Measurements from ENCODE around the gene TBC1D10A. TPM values are rescaled to one million over a fixed set of nuclear protein-coding genes. Genes with fewer than 3 reads are reported as not detected.

TBC1D10A gene
- polyA plus RNA-seq, 1 of the 3 experiments (the other 2 are of a cell fraction): 15.3 TPM

GRCh38 chr22:30337461-30337778, 10.7 kb upstream of the TBC1D10A start:
- ChIA-PET CTCF (interaction anchor here (1.3 kb wide), 1 partner anchor 9 kb away, joined by 4 read pairs; no protein-coding TSS in a partner anchor), POLR2A (interaction anchor here (1.3 kb wide), 1 partner anchor 19 kb away, joined by 3 read pairs; the partner anchor contains the start of genes CCDC157 and SF3A1)
- Histone ChIP-seq H3K9ac (no peak overlapping the region), H3K27ac (ENCODE audit: low read depth in 2 of 2, low read length in 1 of 2) (no peak overlapping the region), H3K79me2 (ENCODE audit: insufficient read depth) (no peaks in the 10 kb centered on the region), H3K9me3 (no peaks in the 10 kb centered on the region), H2AFZ (ENCODE audit: low read depth) (no peak overlapping the region), H3K27me3 (ENCODE audit: insufficient read depth) (no peaks in the 10 kb centered on the region), H4K20me1 (ENCODE audit: insufficient read depth) (no peaks in the 10 kb centered on the region), H3K4me1 (ENCODE audit: control insufficient read depth in 1 of 2, insufficient read depth in 2 of 2, low read depth in 1 of 2, low read length in 1 of 2) (no peaks in the 10 kb centered on the region), H3K4me3 (ENCODE audit: low read depth in 2 of 2, low read length in 1 of 2) (no peak overlapping the region), H3K36me3 (replicated peaks in 1 of 2; ENCODE audit: control insufficient read depth in 1 of 2, insufficient read depth in 2 of 2, low read length in 1 of 2) (peaks cover 56 to 93% of the 10 kb centered on the region in 2 experiments), H3K4me2 (no peak overlapping the region), H3F3A (replicated peaks; ENCODE audit: insufficient read depth) (peaks cover 5% of the 10 kb centered on the region), H3K9me2 (no peaks in the 10 kb centered on the region)
- TF ChIP-seq SMC3 (IDR thresholded peaks at IDR 0.05; ENCODE audit: low read depth, low read length) (no peak), EZH2phosphoT487 (IDR thresholded peaks at IDR 0.05; ENCODE audit: borderline replicate concordance, low read depth) (no peak), ZBTB33 (IDR thresholded peaks at IDR 0.05; ENCODE audit: borderline replicate concordance, low read depth) (no peak), ELF1 (IDR thresholded peaks at IDR 0.05) (no peak), USF2 (IDR thresholded peaks at IDR 0.05; ENCODE audit: borderline replicate concordance, low read depth, low read length) (no peak), EP300 (IDR thresholded peaks at IDR 0.05; ENCODE audit: borderline replicate concordance in 1 of 2, low read depth in 1 of 2, low read length in 1 of 2) (no peak), FOSL2 (IDR thresholded peaks at IDR 0.05; ENCODE audit: borderline replicate concordance, low read depth) (no peak)
- 84% methylated on average over 8 of the region's 8 CpGs for WGBS (ENCODE audit: low lambda C conversion rate)
- DNase-seq: no peak

- no peaks in the 10 kb centered on the region for H3K79me2 ChIP-seq (ENCODE audit: insufficient read depth)
- no peaks in the 10 kb centered on the region for H3K9me2 ChIP-seq
- TF ChIP-seq MXI1 (IDR thresholded peaks at IDR 0.05; ENCODE audit: low read depth, low read length) (no peak), ELF1 (IDR thresholded peaks at IDR 0.05) (no peak), RAD21 (IDR thresholded peaks at IDR 0.05; ENCODE audit: low read length) (no peak), FOXJ3 (CRISPR knock-in tag; IDR thresholded peaks at IDR 0.05) (no peak), IRF3 (IDR thresholded peaks at IDR 0.05; ENCODE audit: low read depth, low read length) (no peak), NFIC (IDR thresholded peaks at IDR 0.05; ENCODE audit: borderline replicate concordance) (no peak)
- no peak overlapping the region for H3K9ac ChIP-seq
- H3F3A ChIP-seq (replicated peaks; ENCODE audit: insufficient read depth): peaks cover 5% of the 10 kb centered on the region
- ChIA-PET POLR2A (interaction anchor here (1.3 kb wide), 1 partner anchor 20 kb away, joined by 3 read pairs; the partner anchor contains the start of genes CCDC157 and SF3A1), CTCF (interaction anchor here (0.8 to 2.4 kb wide), 3 partner anchors 9 to 49 kb away, joined by 3 to 15 read pairs (median 4); no protein-coding TSS in a partner anchor)
- H3K27me3 ChIP-seq (ENCODE audit: insufficient read depth): no peaks in the 10 kb centered on the region
- no peak for DNase-seq
- peaks cover 54 to 93% of the 10 kb centered on the region in 2 experiments for H3K36me3 ChIP-seq (replicated peaks in 1 of 2; ENCODE audit: control insufficient read depth in 1 of 2, insufficient read depth in 2 of 2, low read length in 1 of 2)
- H3K4me3 ChIP-seq (ENCODE audit: low read depth in 2 of 2, low read length in 1 of 2): no peak overlapping the region
- no peaks in the 10 kb centered on the region for H3K9me3 ChIP-seq
- H3K4me2 ChIP-seq: no peak overlapping the region
- H3K4me1 ChIP-seq (ENCODE audit: control insufficient read depth in 1 of 2, insufficient read depth in 2 of 2, low read depth in 1 of 2, low read length in 1 of 2): no peaks in the 10 kb centered on the region
- H4K20me1 ChIP-seq (ENCODE audit: insufficient read depth): no peaks in the 10 kb centered on the region
- 100% methylated on average over 4 of the region's 4 CpGs for WGBS (ENCODE audit: low lambda C conversion rate)
- no peak overlapping the region for H3K27ac ChIP-seq (ENCODE audit: low read depth in 2 of 2, low read length in 1 of 2)
- H2AFZ ChIP-seq (ENCODE audit: low read depth): no peak overlapping the region
Measured at GRCh38 chr22:30336752-30337460, 10.2 kb upstream of the TBC1D10A start.
